Pons (tissue), 1 donor: ENCODE results near the gene COPS3.

Experiments
- DNase-seq: peaks from one replicate; pipeline ENCODE4 v3.0.0-alpha.2; 2016; ENCODE audit warnings: low spot score

COPS3 gene

DNA sequence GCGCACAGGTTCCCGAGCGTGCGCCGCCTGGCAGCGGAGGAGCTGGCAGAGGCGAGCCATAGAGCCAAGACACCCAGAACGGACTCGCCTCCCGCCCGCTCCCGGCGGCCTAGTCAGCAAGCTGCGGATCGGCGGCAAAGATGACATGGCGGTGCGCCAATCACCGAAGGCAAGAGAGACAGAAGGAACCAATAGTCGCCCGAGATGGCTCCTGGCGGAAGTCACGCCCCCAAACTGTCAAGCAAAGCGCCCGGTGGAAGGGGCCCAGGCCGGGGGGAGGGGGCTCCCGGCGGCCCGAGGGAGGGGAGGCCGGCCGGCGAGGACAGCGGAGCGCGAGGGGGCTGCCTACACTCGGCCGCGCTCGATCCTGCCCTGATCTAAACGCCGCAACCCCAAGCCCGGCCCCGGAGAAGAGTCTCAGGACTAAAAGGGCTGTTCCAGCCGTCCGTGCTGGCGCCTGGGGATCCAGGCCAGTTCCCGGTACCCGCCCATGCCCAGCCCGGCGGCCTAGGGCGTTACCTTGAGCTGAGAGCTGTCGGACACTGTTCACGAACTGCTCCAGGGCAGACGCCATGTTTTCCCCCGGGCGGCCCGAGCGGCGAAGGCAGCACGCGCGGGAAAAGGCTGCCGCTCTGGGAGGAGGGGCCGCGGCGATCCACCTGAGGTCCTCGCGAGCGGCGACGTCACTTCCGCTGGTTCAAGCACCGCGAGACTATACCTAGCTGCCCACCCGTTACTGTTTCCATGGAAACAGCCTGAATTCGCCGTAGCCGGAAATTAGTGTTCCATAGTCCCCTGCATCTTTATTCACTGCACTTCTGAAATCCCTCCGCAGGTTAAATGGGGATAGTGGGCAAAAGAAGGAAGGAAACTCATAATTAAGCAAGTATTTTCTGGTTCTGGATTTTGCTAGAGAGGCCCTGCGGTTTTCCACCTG lies at the start of gene COPS3:
Gene COPS3 (minus strand): TSS at position 634 of the 937 bp plus-strand sequence. CDS start 60 bp downstream, at position 574.
- peak; percentile 98 for DNase-seq

DNA sequence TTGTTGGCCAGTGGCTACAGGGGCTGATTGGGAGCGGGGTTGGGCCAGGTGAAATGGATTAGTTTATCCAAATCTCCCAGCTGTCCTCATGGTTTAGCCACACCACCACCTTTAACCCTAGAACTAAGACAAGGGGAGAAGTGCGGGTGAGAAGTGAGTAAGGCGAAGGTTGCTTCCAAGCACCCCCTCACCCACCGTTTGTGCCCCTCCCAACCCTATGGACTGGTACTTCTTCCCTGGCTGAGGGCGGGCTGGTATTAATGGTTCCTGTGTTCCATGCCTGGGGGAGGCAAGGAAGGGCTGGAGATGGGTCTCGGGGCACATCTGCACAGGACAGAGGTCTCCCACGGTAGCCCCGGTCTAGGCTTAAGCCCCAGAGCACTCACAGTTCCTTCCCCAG lies 47.2 kb upstream of the COPS3 start:
- DNase-seq = no peak

DNA sequence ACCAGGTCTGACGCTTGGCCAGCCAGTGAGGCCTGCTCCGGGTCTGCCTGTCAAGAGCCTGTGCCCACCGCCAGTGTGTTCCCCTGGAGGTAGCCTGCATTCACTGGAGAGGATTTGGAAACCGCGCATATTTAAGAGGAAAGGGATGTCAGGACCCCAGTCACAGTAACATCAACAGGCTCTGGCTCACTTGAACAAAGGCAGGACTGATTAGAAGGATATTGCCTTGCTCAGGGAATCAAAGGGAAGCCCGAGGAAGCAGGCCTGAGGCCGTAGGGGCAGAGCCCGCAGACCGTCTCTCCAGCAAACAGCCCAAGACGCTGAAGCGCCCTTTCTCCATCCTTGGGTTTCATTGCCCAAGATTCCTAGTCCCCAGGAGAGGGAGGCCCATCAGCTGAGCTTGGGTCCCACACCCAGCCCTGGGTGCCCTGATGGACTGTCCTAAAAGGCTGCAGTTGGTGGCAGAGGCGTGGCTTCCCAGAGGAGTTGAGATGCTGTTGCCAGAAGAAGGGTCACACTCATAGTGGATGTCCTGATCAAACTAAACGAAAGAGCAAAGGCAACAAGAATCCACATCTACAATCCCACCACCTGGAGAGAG lies 45.3 kb upstream of the COPS3 start:
- no peak for DNase-seq

DNA sequence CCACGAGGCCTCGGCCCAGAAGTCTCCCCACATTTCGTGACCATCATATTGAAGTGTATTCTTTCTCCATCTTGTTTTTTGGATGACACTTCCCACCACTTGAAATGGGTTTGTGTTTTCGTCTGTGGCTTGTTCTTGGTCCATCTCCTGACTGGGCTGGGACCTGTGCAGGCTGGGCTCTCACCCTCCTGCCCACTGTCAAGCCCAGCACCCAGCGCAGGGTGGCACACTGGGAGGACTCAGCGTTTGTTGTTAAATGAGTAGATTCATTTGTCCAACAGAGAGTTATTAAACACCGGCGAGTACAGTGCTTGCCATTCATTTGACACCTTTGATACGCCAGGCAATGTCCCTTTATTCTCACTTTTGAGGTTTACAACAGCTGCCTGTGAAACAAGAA lies 44.8 kb upstream of the COPS3 start:
- DNase-seq = no peak

DNA sequence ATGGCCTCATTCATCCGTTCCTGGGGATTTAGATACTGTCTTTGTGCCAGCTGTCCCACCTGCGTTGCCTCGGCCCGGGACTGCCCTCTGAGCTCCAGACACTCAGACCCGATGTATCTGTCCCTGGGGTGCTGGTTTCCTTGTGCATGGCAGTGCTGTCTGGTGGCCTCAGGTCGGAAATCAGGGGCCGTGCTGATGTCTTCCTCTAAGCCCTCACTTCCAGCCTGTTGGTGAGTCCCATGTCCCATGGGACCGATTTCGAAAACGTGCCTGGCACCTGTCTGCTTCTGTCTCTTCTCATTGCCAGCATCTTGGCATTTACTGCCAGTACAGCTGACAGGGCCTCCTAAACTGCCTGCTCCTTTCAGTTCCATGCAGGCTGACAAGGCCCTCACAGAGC lies 44.2 kb upstream of the COPS3 start:
- DNase-seq = no peak

DNA sequence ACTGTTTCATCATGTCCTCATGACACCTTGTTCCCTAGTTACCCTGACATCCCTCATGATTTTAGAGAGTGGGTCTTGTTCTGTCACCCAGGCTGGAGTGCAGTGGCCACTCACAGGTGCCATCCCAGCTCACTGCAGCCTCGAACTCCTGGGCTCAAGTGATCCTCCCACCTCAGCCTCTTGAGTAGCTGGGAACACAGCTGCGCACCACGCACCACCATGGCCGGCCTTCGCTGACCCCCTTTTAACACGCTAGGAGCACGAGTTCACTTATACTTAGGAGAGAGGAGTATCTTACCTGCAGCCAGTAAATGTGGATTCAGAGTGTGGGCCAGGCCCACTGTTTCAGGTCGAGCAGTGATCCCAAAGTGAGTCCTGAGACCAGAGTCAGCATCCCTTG lies 43.6 kb upstream of the COPS3 start:
- DNase-seq = no peak

DNA sequence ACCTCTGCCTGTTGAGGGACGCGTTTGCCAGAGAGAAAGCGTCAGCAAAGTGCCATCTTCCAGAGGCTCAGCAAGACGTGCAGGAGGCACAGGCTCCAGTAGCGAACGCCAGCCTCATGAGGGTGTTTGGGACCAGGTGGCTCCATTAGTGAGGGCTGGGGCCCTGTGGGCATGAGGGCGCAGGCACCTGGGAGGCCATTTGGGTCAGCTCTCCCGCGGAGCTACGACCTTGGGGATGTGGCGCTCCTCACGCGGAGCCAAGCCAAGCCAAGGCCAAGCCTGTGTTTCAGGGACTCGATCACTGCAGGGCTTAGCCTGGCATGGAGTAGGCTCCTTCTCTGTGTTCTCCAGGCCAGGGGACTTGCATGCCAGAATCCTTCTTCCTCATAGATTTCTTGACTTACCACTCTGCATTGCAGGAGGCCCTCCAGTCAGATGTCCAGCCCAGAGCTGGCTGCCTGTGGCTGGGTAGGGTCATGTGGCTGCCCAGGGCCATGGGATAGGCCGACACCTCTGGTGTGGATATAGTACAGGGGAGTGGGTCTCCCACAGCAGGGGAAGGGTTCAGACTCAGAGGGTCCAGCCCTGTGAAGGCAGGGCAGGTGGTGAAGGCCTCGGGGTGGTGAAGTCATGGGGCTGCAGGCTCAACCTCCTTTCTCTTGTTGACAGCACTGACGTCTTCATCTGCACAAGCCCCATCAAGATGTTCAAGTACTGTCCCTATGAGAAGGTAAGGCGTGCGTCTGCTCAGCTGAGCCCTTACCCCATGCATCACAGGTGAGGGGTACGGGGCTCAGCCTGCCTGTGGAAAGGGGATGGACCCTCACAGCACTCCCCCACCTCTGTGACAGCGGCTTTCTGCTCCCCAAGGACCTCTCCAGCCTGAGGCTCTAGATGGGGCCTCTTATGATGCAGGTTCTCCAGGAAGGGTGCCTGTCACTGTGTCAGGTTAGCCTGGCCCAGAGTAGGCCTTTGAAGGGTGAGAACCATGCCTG lies 41.8 kb upstream of the COPS3 start:
- DNase-seq = no peak

DNA sequence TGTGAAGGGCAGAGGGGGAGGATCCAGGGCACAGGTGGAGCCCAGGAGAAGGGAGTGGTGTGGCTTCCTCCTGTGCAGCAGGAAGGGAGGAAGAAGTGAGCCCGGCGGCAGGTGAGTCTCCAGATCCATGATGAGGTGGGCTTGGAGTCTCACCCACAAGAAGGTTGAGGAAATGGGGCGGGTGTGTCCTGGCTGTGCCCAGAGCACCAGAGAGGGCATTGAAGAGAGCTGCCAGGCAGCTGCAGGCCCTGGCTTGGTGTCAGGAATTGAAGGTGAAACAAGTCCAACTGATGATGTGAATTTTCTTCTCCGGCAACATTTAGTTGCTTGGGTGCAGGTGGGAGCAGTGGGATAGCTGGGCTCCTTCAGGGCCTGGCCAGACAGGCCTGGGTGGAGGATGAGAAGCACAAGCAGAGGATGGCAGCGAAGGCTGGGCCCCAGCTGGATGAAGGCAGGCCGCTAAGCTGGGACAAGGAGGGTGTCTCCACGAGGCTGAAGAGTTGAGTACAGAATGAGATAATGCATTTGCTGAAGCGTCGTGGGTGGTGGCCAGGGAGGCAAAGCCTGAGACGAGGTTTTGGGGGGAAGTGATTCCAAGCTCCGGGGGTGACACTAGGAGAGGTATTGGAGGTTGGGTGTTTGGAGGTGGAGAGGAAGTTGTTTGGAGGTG lies 40.4 kb upstream of the COPS3 start:
- no peak for DNase-seq

DNA sequence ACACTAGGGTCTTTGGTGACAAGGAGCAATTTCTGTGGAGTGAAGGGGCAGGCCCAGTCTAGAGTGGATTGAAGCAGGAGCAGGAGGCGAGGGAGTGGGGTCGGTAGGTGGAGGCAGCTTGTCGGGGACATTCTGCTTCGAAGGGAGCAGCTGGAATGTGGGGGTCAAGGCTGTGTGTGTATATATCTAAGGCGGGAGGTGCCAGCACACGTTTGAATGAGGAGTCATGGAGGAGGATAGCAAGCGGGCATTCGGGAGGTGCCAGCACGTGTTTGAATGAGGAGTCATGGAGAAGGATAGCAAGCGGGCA lies 39.8 kb upstream of the COPS3 start:
- DNase-seq = no peak

DNA sequence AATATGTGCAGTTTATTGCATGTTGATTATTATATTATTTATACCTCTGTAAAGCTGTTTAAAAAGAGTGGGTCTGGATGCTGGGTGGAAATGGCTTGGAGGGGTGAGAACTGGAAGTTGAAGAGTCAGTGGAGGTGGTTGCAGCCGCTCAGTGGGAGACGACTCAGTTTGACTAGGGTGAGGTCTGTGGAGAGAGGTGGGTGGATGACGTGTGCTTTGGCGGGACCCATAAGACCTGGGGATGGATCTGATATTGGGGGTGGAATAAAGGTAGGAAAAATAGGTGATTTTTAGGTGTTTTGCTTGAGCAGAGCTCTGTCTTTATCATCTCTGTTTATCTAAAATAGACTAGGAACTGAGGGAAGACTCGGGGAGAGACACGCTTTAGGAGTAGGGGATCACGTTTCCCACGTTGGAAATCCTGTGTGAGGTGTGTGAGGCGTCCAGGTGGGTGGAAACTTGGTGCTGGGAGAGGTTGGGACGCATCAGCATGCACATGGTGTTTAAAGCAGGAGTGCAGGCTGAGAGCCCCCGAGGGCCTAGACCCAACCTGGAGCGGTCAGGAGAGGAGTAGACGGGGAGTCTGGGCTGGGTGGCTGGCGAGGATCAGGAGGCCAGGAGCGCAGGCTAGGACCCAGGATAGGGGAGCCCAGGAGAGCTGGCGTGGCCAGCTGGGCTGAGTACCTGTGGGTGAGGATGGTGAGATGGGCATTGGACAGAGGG lies 39.3 kb upstream of the COPS3 start:
- DNase-seq = no peak

DNA sequence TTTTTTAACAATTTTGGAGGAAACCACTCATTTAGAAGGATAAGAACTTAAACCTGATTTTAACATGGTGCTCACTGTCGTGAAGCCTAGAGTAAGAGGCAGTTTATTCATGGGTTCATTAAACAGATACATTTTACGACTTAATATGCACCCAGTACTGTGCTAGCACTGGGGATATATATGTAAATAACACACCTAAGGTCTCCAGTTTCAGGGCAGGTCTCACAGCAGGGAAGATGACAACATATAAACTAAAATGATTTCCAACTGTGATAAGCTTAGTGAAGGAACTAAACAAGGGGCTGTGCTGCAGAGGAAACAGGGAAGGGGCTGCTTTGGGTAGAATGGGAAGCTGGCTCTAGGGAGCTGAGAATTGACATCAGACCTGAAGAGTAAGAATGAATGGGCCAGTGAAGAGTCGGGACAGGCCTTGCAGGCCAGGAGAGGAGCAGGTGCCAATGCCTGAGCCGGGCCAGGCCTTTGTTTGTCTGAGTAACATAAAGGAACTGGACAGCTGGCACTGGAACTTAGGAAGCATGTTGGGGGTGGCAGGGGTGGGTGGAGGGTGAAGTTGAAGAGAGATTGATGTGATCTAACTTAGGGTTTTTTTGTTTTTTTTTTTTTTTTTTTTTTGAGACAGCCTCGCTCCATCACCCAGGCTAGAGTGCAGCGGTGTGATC lies 34.2 kb upstream of the COPS3 start:
- DNase-seq = no peak

DNA sequence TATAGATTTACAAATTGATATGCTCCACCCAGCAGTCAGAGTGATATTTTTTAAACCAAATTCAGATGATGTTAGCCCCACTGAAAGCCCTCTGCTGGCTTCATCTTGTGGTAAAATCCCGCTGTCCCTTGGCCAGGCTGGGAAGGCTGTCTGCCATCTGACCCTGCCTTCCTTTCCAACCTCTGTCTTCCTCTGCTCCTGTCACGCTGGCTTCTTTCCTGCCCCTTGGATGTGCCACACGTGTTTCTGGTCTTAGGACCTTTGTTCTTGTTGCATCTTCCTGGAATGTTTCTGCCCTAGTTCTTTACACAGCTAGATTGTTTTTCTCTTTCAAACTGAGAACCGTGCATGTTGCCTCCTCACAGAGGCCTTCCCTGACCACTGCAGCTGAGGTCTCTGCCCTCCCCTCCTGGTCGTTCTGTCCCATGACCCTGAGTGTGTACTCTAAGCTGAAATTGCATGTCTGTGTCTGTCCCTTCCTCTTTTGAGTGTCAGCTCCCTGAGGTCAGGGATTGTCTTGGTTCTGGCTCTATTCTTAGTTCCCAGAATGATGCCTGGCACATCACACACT lies 33.5 kb upstream of the COPS3 start:
- no peak for DNase-seq

DNA sequence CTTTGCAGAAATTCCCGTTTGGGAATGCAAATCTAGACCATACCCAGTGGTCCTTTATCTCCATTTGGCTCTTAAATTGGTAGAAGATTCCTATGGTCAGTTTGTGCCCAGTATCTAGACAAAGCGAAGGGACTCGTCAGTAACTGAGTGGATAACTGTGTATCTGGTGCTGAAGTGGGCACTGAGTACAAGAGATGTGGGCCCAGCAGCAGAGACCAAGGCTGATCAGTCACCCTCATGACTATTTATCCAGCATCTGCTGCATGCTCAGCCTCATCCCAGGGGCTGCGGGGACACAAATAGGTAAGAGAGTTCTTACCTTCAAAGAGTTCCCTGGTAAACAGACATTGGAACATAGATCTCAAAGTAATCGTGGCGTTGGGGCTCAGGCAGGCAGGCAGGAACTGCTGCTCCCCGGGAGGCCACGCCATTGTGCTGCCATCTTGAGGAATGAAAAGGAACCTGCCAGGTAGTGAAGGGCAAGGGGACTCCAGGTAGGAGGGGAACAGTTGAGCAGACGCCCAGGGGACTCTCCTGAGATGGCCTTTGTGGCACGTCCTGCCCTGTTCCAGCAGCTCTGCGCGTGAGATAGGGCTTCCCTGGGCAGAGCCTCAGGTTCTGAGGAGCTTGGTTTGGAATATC lies 32.4 kb upstream of the COPS3 start:
- DNase-seq = peak; percentile 25

DNA sequence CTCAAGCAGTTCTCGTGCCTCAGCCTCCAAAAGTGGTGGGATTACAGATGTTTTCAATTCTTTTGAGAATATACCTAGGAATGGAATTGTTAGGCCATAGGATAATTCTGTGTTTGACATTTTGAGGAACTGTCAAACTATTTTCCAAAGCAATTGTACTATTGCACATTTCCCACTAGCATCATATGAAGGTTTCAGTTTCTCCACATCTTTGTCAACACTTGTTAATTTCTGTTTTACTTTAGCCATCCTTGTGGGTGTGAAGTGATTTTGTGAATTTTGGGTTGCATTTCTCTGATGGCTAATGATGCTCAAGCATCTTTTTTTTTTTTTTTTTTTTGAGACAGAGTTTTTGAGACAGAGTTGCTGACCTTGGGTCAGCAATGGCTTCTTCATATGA lies 28.3 kb upstream of the COPS3 start:
- no peak for DNase-seq

DNA sequence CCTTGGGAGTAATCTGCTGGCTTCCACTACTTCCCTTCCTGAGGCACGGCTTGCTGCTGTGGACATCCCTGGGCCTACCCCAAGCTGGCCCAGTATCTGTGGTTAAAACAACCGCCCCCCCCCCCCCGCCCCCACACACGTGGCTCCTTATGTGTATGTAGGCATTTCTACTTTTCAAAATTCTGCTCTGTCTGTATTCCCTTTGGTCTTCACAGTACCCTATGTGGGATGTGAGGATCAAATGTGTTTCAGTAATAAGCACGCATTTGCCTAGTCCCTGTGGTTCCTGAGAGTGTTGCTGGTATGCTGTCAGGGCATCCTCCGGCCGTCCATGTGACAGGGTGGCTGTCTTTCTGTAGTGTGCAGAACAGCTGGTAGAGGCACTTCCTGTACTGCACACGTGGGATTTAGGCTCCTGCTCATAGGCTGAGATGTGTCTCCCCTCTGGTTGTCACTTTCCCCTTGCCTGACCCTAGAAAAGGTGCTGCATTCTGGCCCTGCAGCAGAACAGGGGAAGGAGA lies 24.3 kb upstream of the COPS3 start:
- peak; percentile 49 for DNase-seq

DNA sequence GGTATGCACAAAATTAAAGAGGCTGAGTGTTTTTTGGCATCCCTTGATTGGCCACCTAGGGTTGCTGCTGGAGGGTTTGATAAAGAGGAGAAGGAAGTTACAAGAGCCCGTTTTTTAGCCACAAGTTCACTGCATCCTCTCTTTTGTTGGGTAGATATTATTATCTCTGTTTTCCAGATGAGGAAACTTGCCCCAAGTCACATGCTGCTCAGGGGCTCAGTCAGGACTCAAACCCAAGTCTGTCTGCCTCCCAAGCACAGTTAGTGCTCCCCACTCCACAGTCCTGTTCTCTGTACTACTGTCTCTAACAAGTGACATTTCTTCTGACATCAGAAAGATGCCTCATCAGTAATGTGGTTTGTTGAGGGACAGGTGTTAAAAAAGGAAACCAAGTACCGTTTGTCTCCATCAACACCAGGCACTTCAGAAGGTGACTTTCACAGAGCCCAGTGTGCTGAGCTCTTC lies 23.5 kb upstream of the COPS3 start:
- no peak for DNase-seq

DNA sequence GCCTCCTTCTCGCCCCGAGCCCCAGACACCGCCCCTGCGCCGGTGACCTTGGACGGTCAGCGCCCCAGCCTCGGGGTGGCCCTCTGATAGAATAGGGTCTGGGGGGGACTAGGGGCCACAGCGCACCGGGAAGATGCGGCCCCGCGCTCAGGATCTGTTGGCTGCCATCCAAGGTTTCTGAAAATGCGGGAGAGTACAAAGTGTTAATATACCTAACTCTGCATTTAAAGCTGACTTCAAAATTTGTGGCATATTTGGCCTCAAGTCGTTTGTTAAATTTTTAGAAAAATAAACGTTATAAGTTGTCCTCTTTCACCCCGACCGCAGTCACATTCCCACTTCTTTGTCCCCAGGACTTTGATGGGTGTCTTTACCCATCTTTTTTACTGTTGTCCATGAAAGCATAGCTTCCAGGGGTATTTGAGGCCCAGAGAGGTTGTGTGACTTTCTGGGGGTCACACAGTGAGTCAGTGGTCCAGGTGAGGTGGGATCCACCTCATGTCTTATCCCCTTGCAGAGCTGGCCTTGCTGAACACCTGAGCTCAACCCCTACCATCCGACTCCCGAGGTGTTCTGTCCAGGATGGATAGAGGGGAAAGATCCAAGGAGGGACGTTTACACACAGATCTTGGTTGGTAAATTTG lies 22.9 kb upstream of the COPS3 start:
- no peak for DNase-seq

DNA sequence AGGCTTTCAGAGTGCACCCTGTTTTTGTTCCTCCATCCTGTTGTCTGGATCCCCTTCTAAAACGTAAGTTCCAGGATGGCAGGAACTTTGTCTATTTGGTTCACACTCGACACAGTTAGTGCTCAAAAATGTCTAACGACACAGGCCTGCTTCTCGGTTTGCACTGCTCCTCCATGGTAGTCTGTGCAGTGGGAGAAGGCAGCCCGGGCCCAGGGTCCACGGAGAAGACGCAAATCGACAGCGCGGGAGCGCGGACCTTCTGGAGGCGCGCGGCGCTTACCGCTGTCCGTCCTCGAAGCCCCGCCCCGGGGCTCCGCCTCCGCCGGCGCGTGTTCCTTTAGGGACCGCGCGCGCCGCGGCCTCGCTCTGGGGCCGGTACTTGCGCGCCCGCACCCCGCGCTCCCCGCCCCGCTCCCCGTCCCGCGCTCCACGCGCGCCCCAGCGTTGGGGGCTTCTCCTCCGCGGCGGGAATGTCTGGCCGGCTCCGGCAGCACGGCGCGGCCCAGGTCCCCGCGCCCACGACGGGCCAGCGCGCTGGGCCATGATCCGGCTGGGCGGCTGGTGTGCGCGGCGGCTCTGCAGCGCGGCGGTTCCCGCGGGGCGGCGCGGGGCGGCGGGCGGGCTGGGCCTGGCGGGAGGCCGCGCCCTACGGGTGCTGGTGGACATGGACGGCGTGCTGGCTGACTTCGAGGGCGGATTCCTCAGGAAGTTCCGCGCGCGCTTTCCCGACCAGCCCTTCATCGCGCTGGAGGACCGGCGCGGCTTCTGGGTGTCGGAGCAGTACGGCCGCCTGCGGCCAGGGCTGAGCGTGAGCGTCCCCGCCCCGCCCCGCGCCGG lies 22.2 kb upstream of the COPS3 start, which contains the start of gene NT5M:
Gene NT5M (plus strand): TSS at position 364 of the 837 bp plus-strand sequence. CDS start 178 bp downstream, at position 542.
- DNase-seq = peak; percentile 74
